Ovary (tissue), 9 donors: ENCODE data around the gene OXA1L. TPM values are rescaled to one million over a fixed set of nuclear protein-coding genes. Genes with fewer than 3 reads are reported as not detected.

Source experiments
- DNase-seq, 5 donors: peaks; one replicate each; pipeline ENCODE4 v3.0.0-alpha.2; 2019 to 2020
- H3K27ac ChIP-seq, 2 donors: fragments of 200-600 bp; one replicate each; pipeline versions ENCODE4 v1.5.1 to v1.8.0; 2019 to 2022
- H3K27me3 ChIP-seq: fragments of 200-600 bp; one replicate; pipeline ENCODE4 v1.8.0; 2022
- H3K36me3 ChIP-seq: fragments of 200-600 bp; sonication (generic); one replicate; pipeline ENCODE4 v1.5.1; 2019
- H3K4me1 ChIP-seq: one replicate; pipeline ENCODE4 v1.8.1; 2013; ENCODE audit warnings: mild to moderate bottlenecking, moderate library complexity; ENCODE audit not compliant: insufficient read depth
- H3K4me3 ChIP-seq: fragments of 200-600 bp; sonication (generic); one replicate; pipeline ENCODE4 v1.5.1; 2017
- H3K9me3 ChIP-seq, 2 donors: fragments of 200-600 bp in 1 of 2; sonication (generic) in 1 of 2; one replicate each; pipeline versions ENCODE4 v1.5.1 to v1.8.1; 2013 to 2019; ENCODE audit warnings: mild to moderate bottlenecking in 1 of 2, moderate library complexity in 1 of 2
- CTCF ChIP-seq, 3 donors: fragments of 450-650 bp in 2 of 3; fragments of 200-600 bp in 1 of 3; IDR thresholded peaks; one replicate each; pipeline versions ENCODE4 v1.5.1 to v1.8.0; 2016 to 2022; ENCODE audit warnings: antibody characterized with exemption in 3 of 3, mild to moderate bottlenecking in 1 of 3
- EP300 ChIP-seq: sonication (generic); formaldehyde crosslinking; IDR thresholded peaks from one replicate; pipeline ENCODE4 v1.6.1; 2017; ENCODE audit warnings: antibody characterized with exemption
- POLR2A ChIP-seq: fragments of 450-650 bp; IDR thresholded peaks from one replicate; pipeline ENCODE4 v1.6.1; 2017; ENCODE audit warnings: antibody characterized with exemption, mild to moderate bottlenecking, moderate library complexity
- WGBS, 3 donors: extraction: QIAGEN DNeasy Blood & Tissue Kit in 1 of 3; methylation state at CpG; one replicate each; pipeline versions ENCODE4 v1.1.5 to v1.1.7; 2013 to 2017; 5-methylcytosine and 5-hydroxymethylcytosine counted together
- intact Hi-C, 4 donors: fragments of 100-400 bp; cut with DNase I; formaldehyde crosslinking; loops; one replicate each; pipeline versions ENCODE4 v1.11.0 to v1.15.1; 2022 to 2023
- polyA plus RNA-seq, 2 donors: library from polyadenylated mRNA; stranded (reverse); fragments of 200-250 nt in 1 of 2; fragments of 350-450 nt in 1 of 2; fragmentation: Illumina TruSeq in 1 of 2; extraction: RNeasy Lipid Tissue Mini Kit (QIAGEN cat#74804) in 1 of 2; gene quantifications; one replicate each; pipeline ENCODE4 v1.2.3, GENCODE V29; 2013 to 2014
- total RNA-seq, 7 donors: library from RNA; depleted of rRNA in 2 of 7; stranded (reverse); fragments of >200 nt in 2 of 7; fragmentation: NEBNext Ultra II Directional in 3 of 7; extraction: Animal tissue kit (Norgen Biotek cat#: 25700) in 3 of 7; gene quantifications; one replicate each; pipeline versions ENCODE4 v1.1.0 to v1.2.4, GENCODE V29; 2016 to 2023
- donor health status: DM: no; HTN: no; CAD: no; lungs with moderate emphysema.
- donor health status: DM: no; HTN: no; CAD: no.
- donor health status: Bipolar disorder and iron deficiency.
- donor health status: DM: yes; HTN: yes; CAD: no.
- donor health status: DM: no; HTN: no; CAD: no.
- donor health status: DM: yes; HTN: yes; CAD: no.

The OXA1L gene
- total and polyA plus RNA-seq, 9 donors, result 52.7 to 199 (median 85.5) TPM

GRCh38 chr14:22794551-22794951 is 28.1 kb downstream of the OXA1L start:
- no peaks in the 10 kb centered on the region for H3K27me3 ChIP-seq
- TF ChIP-seq CTCF (IDR thresholded peaks at IDR 0.05) (no peak), POLR2A (no peak), EP300 (no peak)
- H3K9me3 ChIP-seq, result no peaks in the 10 kb centered on the region
- no peaks in the 10 kb centered on the region for H3K4me1 ChIP-seq
- 67 to 77% (median 77%) methylated on average over 7 of the region's 7 CpGs for WGBS, 3 donors
- intact Hi-C loops, result no loop called here
- H3K4me3 ChIP-seq, result no peak overlapping the region
- DNase-seq, result no peak
- H3K27ac ChIP-seq, result no peak overlapping the region
- H3K36me3 ChIP-seq, result no peaks in the 10 kb centered on the region

GRCh38 chr14:22796087-22796707 is 29.7 kb downstream of the OXA1L start:
- Histone ChIP-seq H3K36me3 (no peaks in the 10 kb centered on the region), H3K27ac (no peak overlapping the region), H3K4me1 (no peaks in the 10 kb centered on the region), H3K27me3 (no peaks in the 10 kb centered on the region), H3K9me3 (no peaks in the 10 kb centered on the region), H3K4me3 (no peak overlapping the region)
- DNase-seq, result no peak
- intact Hi-C loops, result no loop called here
- 49 to 65% (median 54%) methylated on average over 5 of the region's 5 CpGs for WGBS, 3 donors
- TF ChIP-seq CTCF (IDR thresholded peaks at IDR 0.05) (no peak), EP300 (no peak), POLR2A (no peak)

GRCh38 chr14:22797017-22797917 is 30.8 kb downstream of the OXA1L start:
- intact Hi-C loops, result no loop called here
- WGBS, 3 donors, result 20 to 21% (median 21%) methylated on average over 5 of the region's 5 CpGs
- Histone ChIP-seq H3K36me3 (no peaks in the 10 kb centered on the region), H3K27ac (no peak overlapping the region), H3K27me3 (no peaks in the 10 kb centered on the region), H3K4me3 (no peak overlapping the region), H3K9me3 (no peaks in the 10 kb centered on the region), H3K4me1 (no peaks in the 10 kb centered on the region)
- no peak for DNase-seq
- TF ChIP-seq POLR2A, result no peak
- no peak for TF ChIP-seq CTCF (IDR thresholded peaks at IDR 0.05)
- TF ChIP-seq EP300, result no peak

- no peak for TF ChIP-seq POLR2A
- no peak for TF ChIP-seq EP300
- TF ChIP-seq CTCF (IDR thresholded peaks at IDR 0.05), result no peak
- Histone ChIP-seq H3K9me3 (no peaks in the 10 kb centered on the region), H3K36me3 (no peaks in the 10 kb centered on the region), H3K4me1 (no peaks in the 10 kb centered on the region), H3K27me3 (no peaks in the 10 kb centered on the region), H3K27ac (no peak overlapping the region), H3K4me3 (no peak overlapping the region)
- 44 to 75% (median 63%) methylated on average over 2 of the region's 2 CpGs for WGBS, 3 donors
- intact Hi-C loops, result no loop called here
- no peak for DNase-seq
Observed at GRCh38 chr14:22798528-22798927, 32.0 kb downstream of the OXA1L start.
